Activated naive CD4-positive, alpha-beta T cell treated with anti-CD3 and anti-CD28 coated beads, Interleukin-2, amount 50 U/mL, for 72 hours (primary cell): ENCODE data around the gene PPHLN1. TPM values are rescaled to one million over a fixed set of nuclear protein-coding genes. Genes with fewer than 3 reads are reported as not detected.
"Not testable (repeated sequence)": the region's sequence is repeated elsewhere in the genome, so short reads cannot be mapped to it uniquely, and the experiment has no call there.

Source experiments
- ATAC-seq, 2 donors: fragments of 150-1000 bp; cut with Tn5 transposase; 2 replicates each; pipeline ENCODE4 v1.10.0; 2021; ENCODE audit warnings: mild to moderate bottlenecking in 2 of 2, moderate library complexity in 2 of 2
- DNase-seq, 2 donors: peaks; one replicate each; pipeline ENCODE4 v3.0.0; 2021 to 2022; ENCODE audit warnings: low spot score in 2 of 2
- H3K27ac Mint-ChIP-seq, 2 donors: one replicate each; pipeline ENCODE4 v1.8.0; 2022; ENCODE audit warnings: mild to moderate bottlenecking in 2 of 2, mixed read lengths in 2 of 2
- H3K36me3 Mint-ChIP-seq, 2 donors: one replicate each; pipeline ENCODE4 v1.8.0; 2022; ENCODE audit warnings: mixed read lengths in 2 of 2
- H3K9me3 Mint-ChIP-seq, 2 donors: one replicate each; pipeline ENCODE4 v1.8.0; 2022; ENCODE audit warnings: mixed read lengths in 2 of 2
- total RNA-seq, 2 donors: library from RNA; stranded (reverse); gene quantifications; one replicate each; pipeline ENCODE4 v1.2.3, GENCODE V29; 2022

PPHLN1 gene
- total RNA-seq, 2 donors from 2014 or later: 62.8 to 91.0 TPM

GRCh38 chr12:42388086-42388485 lies 62.1 kb downstream of the PPHLN1 start:
- not testable (repeated sequence) for H3K36me3 Mint-ChIP-seq, H3K9me3 Mint-ChIP-seq, ATAC-seq, H3K27ac Mint-ChIP-seq, DNase-seq

- H3K36me3 Mint-ChIP-seq: peaks cover 0 to 6% of the 10 kb centered on the region in 2 donors
- ATAC-seq: no peak
These were observed 68.5 kb downstream of the PPHLN1 start for GRCh38 chr12:42394429-42394828.

GRCh38 chr12:42396473-42397259 lies 70.7 kb downstream of the PPHLN1 start:
- H3K27ac Mint-ChIP-seq: no peak overlapping the region
- DNase-seq (no peak), ATAC-seq (no peak)

More at GRCh38 chr12:42394429-42394828, 68.5 kb downstream of the PPHLN1 start:
- Mint-ChIP-seq H3K9me3 (no peaks in the 10 kb centered on the region), H3K27ac (no peak overlapping the region)
- no peak for DNase-seq

GRCh38 chr12:42402821-42403411 lies 76.9 kb downstream of the PPHLN1 start:
- Mint-ChIP-seq H3K27ac (no peak overlapping the region), H3K36me3 (peaks cover 7 to 10% of the 10 kb centered on the region in 2 donors), H3K9me3 (no peaks in the 10 kb centered on the region)
- DNase-seq (no peak), ATAC-seq (no peak)

More at GRCh38 chr12:42396473-42397259, 70.7 kb downstream of the PPHLN1 start:
- H3K9me3 Mint-ChIP-seq: no peaks in the 10 kb centered on the region
- peaks cover 0 to 6% of the 10 kb centered on the region in 2 donors for H3K36me3 Mint-ChIP-seq

DNA sequence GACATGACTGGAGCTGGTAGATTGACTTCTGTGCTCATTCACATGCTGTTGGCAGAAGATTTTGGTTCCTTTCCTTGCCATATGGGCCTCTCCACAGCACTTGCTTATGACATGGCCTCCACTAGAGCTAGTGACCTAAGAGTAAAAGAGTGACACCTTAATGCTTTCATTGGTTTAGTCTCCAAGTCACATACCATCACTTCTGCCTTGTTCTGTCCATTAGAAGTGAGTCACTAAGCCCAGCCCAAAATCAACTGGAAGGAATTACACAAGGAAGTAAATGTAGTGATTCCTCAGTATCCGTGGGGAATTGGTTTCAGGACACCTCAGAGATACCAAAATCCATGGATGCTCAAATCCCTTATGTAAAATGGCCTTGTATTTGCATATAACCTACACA lies 81.3 kb downstream of the PPHLN1 start:
- no peaks in the 10 kb centered on the region for H3K9me3 Mint-ChIP-seq
- no peak for DNase-seq
- H3K27ac Mint-ChIP-seq: no peak overlapping the region
- peaks cover 13 to 16% of the 10 kb centered on the region in 2 donors for H3K36me3 Mint-ChIP-seq
- no peak for ATAC-seq

GRCh38 chr12:42409471-42409870 lies 83.5 kb downstream of the PPHLN1 start:
- H3K9me3 Mint-ChIP-seq: no peaks in the 10 kb centered on the region
- peaks cover 13 to 25% of the 10 kb centered on the region in 2 donors for H3K36me3 Mint-ChIP-seq
- ATAC-seq (no peak), DNase-seq (no peak)
- no peak overlapping the region for H3K27ac Mint-ChIP-seq

- no peak for ATAC-seq
- Mint-ChIP-seq H3K27ac (no peak overlapping the region), H3K9me3 (no peaks in the 10 kb centered on the region), H3K36me3 (peaks cover 8 to 21% of the 10 kb centered on the region in 2 donors)
- DNase-seq: no peak
These were observed 84.4 kb downstream of the PPHLN1 start for GRCh38 chr12:42410340-42410739.

DNA sequence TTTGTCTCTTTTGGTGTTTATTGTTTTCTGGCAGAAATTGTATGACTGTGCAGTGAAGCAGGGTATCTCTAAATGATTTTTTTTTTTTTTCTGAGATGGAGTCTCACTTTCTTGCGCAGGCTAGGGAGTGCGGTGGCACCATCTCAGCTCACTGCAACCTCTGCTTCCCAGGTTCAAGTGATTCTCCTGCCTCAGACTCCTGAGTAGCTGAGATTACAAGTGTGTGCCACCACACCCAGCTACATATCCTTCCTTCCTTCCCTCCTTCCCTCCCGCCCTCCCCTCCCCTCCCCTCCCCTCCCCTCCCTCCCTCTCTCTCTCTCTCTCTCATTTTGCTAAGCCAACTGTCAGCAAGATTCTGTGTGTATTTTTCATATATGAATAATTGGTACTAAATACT lies 94.4 kb downstream of the PPHLN1 start:
- no peak for DNase-seq
- H3K27ac Mint-ChIP-seq: no peak overlapping the region
- peaks cover 9% of the 10 kb centered on the region in 2 donors for H3K36me3 Mint-ChIP-seq
- H3K9me3 Mint-ChIP-seq: no peaks in the 10 kb centered on the region
- ATAC-seq: no peak

DNA sequence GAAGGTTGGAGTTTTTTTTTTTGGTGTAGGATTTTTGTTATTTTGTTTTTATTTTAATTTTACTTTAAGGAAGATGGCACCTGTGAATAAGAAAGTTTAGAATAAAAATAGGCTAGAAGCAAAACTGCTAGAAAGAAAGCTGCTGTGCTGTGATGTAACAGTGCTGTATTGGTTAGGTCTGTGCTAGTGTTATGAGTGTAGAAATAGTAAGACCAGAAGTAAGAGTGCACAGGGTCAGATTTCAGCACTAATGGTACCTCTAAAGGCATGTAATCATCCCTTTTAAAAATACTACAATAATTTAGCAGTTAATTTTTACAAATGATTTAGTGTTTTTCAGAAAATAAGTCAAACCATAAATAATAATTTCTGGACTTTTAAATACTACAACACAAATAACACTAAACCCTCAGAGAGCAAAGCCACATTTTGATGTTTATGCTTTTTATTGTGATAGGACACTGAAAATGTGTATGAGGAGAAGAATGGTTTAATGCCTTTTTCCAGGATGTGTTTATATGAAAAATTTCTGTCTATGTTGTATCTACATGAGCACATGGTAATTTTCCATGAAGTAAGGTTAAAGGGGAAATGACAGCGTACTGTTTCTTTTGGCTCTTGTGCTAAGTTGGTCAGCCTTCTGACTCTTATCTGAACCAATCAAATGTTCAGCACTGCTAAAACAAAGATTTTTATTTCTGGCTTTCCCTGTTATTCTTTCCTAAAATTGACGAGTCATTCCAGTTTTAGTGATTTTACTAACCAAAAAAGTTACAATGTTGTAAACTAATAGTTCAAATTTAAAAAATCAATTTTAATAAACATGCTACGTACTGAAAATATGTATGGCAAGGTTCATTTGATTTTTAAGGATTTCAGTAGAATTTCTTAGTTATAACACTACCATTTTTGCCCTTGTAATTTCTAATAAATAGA lies 96.1 kb downstream of the PPHLN1 start:
- peak; percentile 55 to 79 for ATAC-seq
- no peak for DNase-seq
- Mint-ChIP-seq H3K9me3 (peaks cover 0 to 4% of the 10 kb centered on the region in 2 donors), H3K27ac (no peak overlapping the region), H3K36me3 (peaks cover under 1 to 14% of the 10 kb centered on the region in 2 donors)

GRCh38 chr12:42422785-42423184 lies 96.8 kb downstream of the PPHLN1 start:
- peaks cover 1 to 21% of the 10 kb centered on the region in 2 donors for H3K36me3 Mint-ChIP-seq
- ATAC-seq: no peak
- DNase-seq: no peak
- no peak overlapping the region for H3K27ac Mint-ChIP-seq
- peaks cover 0 to 4% of the 10 kb centered on the region in 2 donors for H3K9me3 Mint-ChIP-seq

- ATAC-seq (peak; percentile 51 to 55), DNase-seq (no peak)
- Mint-ChIP-seq H3K9me3 (peaks cover 0 to 4% of the 10 kb centered on the region in 2 donors), H3K27ac (peak overlapping the region in 1 of 2 donors; percentile 29), H3K36me3 (peaks cover 15 to 26% of the 10 kb centered on the region in 2 donors)
These were observed 100.8 kb downstream of the PPHLN1 start for GRCh38 chr12:42426746-42427145.

DNA sequence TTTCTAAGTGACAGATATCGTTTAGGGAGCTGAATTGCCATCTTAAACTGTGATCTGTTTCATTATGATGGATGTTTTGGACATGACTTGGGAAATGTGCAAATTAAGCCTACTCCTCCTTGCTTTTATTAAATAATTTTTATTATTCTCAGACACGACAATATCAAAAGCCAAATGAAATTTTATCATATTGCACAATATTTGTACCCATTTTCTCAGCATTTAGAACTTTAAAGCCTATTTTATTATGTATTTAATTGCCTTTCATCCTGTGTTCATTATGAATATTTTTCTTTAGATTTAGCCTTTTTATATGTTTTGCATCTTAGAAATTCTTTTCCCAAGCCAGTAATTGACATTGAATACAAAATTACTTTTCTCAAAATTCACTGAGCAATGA lies 102.9 kb downstream of the PPHLN1 start:
- Mint-ChIP-seq H3K9me3 (peaks cover 0 to 4% of the 10 kb centered on the region in 2 donors), H3K27ac (no peak overlapping the region), H3K36me3 (peaks cover 29 to 40% of the 10 kb centered on the region in 2 donors)
- ATAC-seq (no peak), DNase-seq (no peak)

DNA sequence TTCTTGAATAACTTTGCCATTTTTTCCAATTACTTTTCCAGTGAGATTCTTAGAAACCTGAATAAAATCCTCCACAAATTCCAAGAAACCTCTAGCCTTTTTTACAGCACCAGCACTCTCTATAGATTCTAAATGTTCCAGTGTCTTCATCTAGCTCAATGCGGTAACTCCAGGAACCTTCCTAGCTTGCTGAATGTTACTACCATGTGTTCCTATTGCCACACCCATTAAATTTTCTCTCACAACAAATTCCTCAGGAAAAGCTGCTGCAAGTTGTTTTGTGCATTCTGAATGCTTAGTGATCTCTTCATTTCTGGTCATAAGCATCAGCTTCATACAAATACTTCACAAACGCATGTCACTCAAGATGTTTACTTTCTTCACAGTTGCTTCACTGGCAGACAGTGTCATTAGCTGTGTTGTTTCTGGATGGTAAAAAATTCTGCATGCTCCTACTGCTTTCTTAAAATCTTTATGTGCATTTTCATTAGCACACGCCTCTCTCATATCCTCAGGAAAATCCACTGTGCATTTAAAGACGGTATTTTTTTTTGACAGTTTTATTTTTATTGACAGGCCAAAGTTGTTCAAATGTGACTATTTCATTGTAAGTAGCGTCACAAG lies 106.7 kb downstream of the PPHLN1 start:
- Mint-ChIP-seq H3K36me3 (peaks cover 21 to 34% of the 10 kb centered on the region in 2 donors), H3K9me3 (no peaks in the 10 kb centered on the region), H3K27ac (peak overlapping the region in 1 of 2 donors; percentile 77)
- ATAC-seq: no peak
- DNase-seq: no peak

DNA sequence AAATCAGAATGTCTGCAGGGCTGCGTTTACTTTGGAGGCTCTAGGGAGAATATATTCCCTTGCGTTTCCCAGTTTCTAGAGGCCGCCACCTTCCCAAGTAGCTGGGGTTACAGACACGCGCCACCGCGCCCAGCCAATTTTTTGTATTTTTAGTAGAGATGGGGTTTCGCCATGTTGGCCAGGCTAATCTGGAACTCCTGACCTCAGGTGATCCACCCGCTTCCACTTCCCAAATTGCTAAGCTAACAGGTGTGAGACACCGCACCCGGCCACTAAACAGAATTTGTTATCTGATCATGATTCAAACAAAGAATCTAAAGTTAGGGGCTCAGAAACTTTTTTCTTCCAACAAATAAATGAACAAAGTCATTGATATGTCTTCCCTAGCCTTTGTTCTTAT lies 114.6 kb downstream of the PPHLN1 start:
- peaks cover 28 to 32% of the 10 kb centered on the region in 2 donors for H3K36me3 Mint-ChIP-seq
- H3K9me3 Mint-ChIP-seq: no peaks in the 10 kb centered on the region
- H3K27ac Mint-ChIP-seq: no peak overlapping the region
- ATAC-seq (no peak), DNase-seq (no peak)

DNA sequence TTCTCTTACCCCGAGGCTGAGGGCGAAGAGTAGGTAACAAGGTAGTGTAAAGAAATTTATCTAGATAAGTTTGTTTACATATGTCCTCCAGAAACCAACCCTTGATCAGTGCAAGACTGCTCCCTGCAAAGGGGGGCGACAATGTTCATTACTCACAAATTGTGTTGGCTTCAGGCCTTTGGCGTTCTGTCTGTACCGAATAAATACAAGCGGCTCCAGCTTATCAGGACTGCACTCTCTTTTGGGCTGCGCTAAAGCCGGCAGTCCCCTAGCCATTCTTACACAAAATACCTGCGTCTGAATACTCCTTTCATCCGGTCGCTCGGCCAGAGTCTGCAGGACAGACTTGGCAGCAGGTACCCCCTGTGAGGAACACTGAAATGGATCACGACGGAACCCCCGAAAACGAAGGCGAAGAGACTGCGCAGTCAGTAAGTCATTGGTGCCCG lies 116.4 kb downstream of the PPHLN1 start:
- DNase-seq (no peak), ATAC-seq (no peak)
- Mint-ChIP-seq H3K27ac (no peak overlapping the region), H3K36me3 (peaks cover 27 to 28% of the 10 kb centered on the region in 2 donors), H3K9me3 (no peaks in the 10 kb centered on the region)

DNA sequence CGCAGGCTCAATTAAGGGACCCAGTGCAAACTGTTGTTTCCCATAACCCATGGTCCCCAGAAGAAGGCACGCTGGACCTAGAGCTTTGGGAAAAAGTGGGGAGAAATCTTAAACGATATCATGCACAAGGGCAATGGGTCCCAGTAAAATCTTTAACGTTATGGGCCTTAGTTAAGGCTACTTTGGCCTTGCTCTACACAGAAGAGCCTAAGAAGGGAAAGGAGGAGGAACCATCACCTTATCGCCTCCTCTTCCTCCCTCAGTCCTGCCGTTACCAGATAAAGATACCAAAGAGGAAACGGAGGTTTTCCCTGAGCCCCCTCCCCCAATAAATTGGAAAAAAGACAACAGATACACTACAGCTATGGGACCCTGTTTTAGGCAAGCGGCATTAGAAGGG lies 116.9 kb downstream of the PPHLN1 start:
- H3K9me3 Mint-ChIP-seq: no peaks in the 10 kb centered on the region
- no peak overlapping the region for H3K27ac Mint-ChIP-seq
- DNase-seq: no peak
- H3K36me3 Mint-ChIP-seq: peaks cover 27 to 28% of the 10 kb centered on the region in 2 donors
- ATAC-seq: no peak
